ENCODE data around the gene MINDY4B. TPM values are rescaled to one million over a fixed set of nuclear protein-coding genes. Genes with fewer than 3 reads are reported as not detected.

MINDY4B gene
- total and polyA plus RNA-seq, 2 of the 8 experiments (the other 6 are each of a cell fraction or from before 2014, with no cell fraction given), result not detected

DNA sequence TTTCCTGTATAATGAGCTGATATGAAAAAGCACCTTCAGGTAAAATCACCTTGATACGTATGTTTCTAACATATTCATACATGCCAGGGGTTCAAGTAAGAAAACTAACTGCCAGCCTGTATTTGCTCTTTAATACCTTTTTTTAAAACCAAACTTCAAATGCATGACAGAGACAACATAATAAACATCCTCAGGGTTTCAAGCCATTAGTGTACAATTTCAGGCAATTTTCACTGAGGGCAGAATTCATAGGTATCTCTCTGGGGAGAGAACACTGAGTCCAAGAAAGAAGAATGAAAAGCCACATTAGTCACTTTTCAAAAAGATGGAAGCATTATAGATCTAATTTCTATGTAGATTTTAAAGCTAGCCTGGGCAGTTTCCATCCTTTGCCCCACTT lies 26.9 kb downstream of the MINDY4B start (continued):
- TF ChIP-seq CHD7 (IDR thresholded peaks at IDR 0.05; ENCODE audit: insufficient replicate concordance, low read length) (no peak), TEAD4 (IDR thresholded peaks at IDR 0.05; ENCODE audit: low read depth, low read length) (no peak), GABPA (IDR thresholded peaks at IDR 0.05; ENCODE audit: borderline replicate concordance, insufficient read depth, low read length) (no peak), RBBP5 (IDR thresholded peaks at IDR 0.05; ENCODE audit: borderline replicate concordance, low read depth, low read length) (no peak)

Measured in H1 (cell line).